ENCODE data around the gene RAMACL. TPM values are rescaled to one million over a fixed set of nuclear protein-coding genes. Genes with fewer than 3 reads are reported as not detected.

The RAMACL gene
- total RNA-seq, 6 experiments from 2014 or later, result 2.0 to 3.6 (median 2.8) TPM

GRCh38 chr6:166598441-166599138 lies 12.1 kb upstream of the RAMACL start:
- no peak for TF ChIP-seq CTCF (IDR thresholded peaks at IDR 0.05)
- Mint-ChIP-seq H3K4me1 (ENCODE audit: low read depth) (peaks cover 72% of the 10 kb centered on the region), H3K27ac (peak overlapping the region; percentile 98), H3K27me3 (ENCODE audit: insufficient read depth) (no peaks in the 10 kb centered on the region), H3K4me3 (peak overlapping the region; percentile 49), H3K9me3 (peaks cover 13% of the 10 kb centered on the region), H3K36me3 (ENCODE audit: low read depth) (peaks cover 26% of the 10 kb centered on the region)
- peak; percentile 88 for DNase-seq

- H3K27me3 Mint-ChIP-seq (ENCODE audit: insufficient read depth), result no peaks in the 10 kb centered on the region
- peaks cover 22% of the 10 kb centered on the region for H3K36me3 Mint-ChIP-seq (ENCODE audit: low read depth)
- no peak for TF ChIP-seq CTCF (IDR thresholded peaks at IDR 0.05)
- H3K4me3 Mint-ChIP-seq, result peak overlapping the region; percentile 49
- H3K4me1 Mint-ChIP-seq (ENCODE audit: low read depth), result peaks cover 74% of the 10 kb centered on the region
- H3K27ac Mint-ChIP-seq, result peak overlapping the region; percentile 98
- no peak for DNase-seq
- H3K9me3 Mint-ChIP-seq, result peaks cover 13% of the 10 kb centered on the region
Measured at GRCh38 chr6:166597711-166598440, 11.4 kb upstream of the RAMACL start.

- Mint-ChIP-seq H3K4me1 (ENCODE audit: low read depth) (peaks cover 78% of the 10 kb centered on the region), H3K4me3 (no peak overlapping the region), H3K36me3 (ENCODE audit: low read depth) (peaks cover 14% of the 10 kb centered on the region), H3K27me3 (ENCODE audit: insufficient read depth) (no peaks in the 10 kb centered on the region), H3K9me3 (peaks cover 7% of the 10 kb centered on the region), H3K27ac (peak overlapping the region; percentile 98)
- DNase-seq, result no peak
- TF ChIP-seq CTCF (IDR thresholded peaks at IDR 0.05), result no peak
Measured at GRCh38 chr6:166596776-166597507, 10.5 kb upstream of the RAMACL start.

- no peak for DNase-seq
- peak overlapping the region; percentile 98 for H3K27ac Mint-ChIP-seq
- H3K36me3 Mint-ChIP-seq (ENCODE audit: low read depth), result peaks cover 4% of the 10 kb centered on the region; the same call in 1 of the 2 replicates
- peak overlapping the region; percentile 15 for H3K4me3 Mint-ChIP-seq
- peaks cover 72% of the 10 kb centered on the region for H3K4me1 Mint-ChIP-seq (ENCODE audit: low read depth)
- H3K27me3 Mint-ChIP-seq (ENCODE audit: insufficient read depth), result no peaks in the 10 kb centered on the region
- no peaks in the 10 kb centered on the region for H3K9me3 Mint-ChIP-seq
- no peak for TF ChIP-seq CTCF (IDR thresholded peaks at IDR 0.05)
Measured at GRCh38 chr6:166595949-166596348, 9.5 kb upstream of the RAMACL start.

GRCh38 chr6:166595061-166595780 lies 8.7 kb upstream of the RAMACL start:
- no peaks in the 10 kb centered on the region for H3K9me3 Mint-ChIP-seq
- H3K4me1 Mint-ChIP-seq (ENCODE audit: low read depth), result peaks cover 64% of the 10 kb centered on the region
- H3K27me3 Mint-ChIP-seq (ENCODE audit: insufficient read depth), result no peaks in the 10 kb centered on the region
- no peak for TF ChIP-seq CTCF (IDR thresholded peaks at IDR 0.05)
- peak overlapping the region; percentile 98 for H3K27ac Mint-ChIP-seq
- 0 out of 2 replicates have a peak, but pooled peaks cover 4% of the 10 kb centered on the region for H3K36me3 Mint-ChIP-seq (ENCODE audit: low read depth)
- peak overlapping the region; percentile 15 for H3K4me3 Mint-ChIP-seq
- peak; percentile 87 for DNase-seq

Measured in HFFc6 (cell line).